Hematopoietic multipotent progenitor cell treated with erythropoietin and hydrocortisone succinate and interleukin-3 and kit ligand, for 6 days (in vitro differentiated cells): Measurements from ENCODE around the gene LAMP5.

Source experiments
- DNase-seq: peaks from one replicate; pipeline ENCODE4 v3.0.0-alpha.2; 2015

The LAMP5 gene, protein sequence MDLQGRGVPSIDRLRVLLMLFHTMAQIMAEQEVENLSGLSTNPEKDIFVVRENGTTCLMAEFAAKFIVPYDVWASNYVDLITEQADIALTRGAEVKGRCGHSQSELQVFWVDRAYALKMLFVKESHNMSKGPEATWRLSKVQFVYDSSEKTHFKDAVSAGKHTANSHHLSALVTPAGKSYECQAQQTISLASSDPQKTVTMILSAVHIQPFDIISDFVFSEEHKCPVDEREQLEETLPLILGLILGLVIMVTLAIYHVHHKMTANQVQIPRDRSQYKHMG

DNA sequence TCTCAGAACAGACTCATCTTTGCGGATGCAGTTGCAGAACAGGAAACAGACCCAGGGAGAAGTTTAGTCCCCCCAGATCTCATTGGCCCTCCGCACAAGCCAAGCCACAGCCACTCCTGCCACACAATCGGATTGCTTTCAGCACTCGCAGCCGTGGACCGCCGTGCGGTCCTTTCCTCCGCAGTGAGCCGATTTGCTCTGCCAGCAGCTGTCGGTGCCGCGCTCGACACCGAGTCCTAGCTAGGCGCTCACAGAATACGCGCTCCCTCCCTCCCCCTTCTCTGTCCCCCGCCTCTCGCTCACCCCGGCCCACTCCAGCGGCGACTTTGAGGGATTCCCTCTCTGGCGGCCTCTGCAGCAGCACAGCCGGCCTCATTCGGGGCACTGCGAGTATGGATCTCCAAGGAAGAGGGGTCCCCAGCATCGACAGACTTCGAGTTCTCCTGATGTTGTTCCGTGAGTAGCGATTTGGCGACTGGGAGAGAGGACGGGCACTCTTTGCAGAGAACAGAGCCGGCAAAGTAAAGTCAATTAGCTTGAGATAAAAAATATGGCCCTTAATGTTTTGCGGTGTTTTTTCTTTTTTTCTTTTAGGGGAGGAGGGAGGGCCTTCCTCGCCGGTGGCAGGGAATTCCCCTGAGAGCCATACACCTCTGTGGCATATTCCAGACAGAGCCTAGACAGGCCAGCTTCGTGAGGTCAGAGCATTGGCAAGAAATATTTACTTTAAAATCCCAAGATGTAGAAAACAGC, at the start of gene LAMP5:
TSS of gene LAMP5 (plus strand) at position 130 of the 753 bp plus-strand sequence. CDS start at position 393, 263 bp downstream.
- peak; percentile 19 for DNase-seq

DNA sequence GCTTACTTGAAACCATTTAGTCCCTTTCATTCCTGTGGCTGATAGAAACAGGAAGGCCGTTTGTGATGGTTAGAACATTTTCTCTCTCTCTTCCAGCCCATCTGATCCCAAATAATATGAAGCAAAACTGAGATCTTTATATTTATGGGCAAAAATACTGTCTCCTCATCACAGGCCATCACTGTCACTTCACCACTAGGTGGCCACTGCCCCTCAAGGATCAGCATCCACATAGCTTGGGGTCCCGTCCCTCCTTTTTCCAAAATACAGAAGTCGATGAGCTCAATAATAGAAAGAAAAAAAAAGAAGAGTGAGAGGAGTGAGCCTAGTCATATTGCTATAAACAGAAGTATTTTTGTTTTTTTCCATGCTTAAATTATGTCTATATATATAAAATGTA, 46.4 kb upstream of the LAMP5 start:
- peak; percentile 31 for DNase-seq

DNA sequence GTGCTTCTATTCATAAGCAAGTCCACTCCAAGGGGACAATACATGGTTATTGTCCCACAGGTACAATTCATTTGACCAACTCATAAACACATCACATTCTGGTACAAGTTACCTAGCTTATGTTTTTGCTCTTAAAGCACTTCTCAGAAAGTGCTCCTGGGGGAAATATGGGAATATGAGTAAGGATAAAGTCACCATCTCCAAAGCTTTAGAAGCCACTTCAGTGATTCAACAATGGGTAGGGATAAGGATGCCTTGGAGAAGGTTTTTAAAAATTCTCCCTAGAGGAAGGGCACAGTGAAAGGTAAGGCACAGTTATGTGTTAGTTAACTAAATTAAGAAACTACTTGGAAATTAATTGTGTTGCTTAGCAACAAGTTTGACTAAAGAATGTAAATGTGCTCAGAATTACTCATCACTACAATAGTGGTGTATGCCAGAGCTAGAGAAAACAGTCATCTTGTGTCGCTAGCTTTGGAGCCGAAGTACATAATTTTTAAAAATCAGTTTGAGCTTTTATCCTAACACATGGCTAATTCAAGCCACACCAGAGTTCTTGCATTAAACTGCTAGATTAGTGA, 39.5 kb upstream of the LAMP5 start:
- no peak for DNase-seq

DNA sequence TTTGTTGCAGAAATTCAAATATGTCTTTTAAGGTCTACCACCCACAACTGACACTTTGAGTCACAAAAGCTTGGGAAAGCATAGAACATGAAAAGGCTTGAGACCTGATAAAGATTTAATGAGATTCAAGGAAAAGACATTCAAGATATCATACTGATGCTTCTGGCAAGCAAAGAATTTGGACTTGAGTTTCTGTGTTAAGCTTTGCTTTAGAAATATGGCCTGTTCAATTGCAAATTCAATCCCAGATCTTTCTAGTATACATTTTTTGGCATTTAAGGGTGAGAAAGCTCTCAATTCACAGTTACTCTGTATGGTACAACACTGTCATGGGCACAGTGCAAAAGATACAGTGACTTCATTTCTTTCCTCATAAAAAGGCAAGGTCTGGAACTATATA, 38.9 kb upstream of the LAMP5 start:
- no peak for DNase-seq

DNA sequence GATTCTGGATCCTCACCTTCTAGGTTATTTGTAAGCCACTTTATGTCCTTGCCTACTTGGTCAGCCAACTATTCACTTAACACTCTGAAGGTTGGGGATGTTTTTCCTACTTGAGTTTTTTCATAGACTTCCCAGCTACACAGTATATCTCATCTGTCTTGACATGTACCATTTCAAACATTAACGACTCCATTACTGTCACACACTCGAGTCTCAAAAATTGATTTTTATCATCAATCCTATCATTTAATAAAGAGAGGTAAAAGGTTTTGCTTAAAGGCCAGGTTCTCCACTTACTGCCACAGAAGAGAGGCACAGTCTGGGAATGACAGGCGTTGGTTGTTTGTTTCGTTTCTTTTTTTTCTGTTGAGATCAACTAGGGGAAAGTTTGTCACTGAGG, 38.2 kb upstream of the LAMP5 start:
- DNase-seq = no peak

DNA sequence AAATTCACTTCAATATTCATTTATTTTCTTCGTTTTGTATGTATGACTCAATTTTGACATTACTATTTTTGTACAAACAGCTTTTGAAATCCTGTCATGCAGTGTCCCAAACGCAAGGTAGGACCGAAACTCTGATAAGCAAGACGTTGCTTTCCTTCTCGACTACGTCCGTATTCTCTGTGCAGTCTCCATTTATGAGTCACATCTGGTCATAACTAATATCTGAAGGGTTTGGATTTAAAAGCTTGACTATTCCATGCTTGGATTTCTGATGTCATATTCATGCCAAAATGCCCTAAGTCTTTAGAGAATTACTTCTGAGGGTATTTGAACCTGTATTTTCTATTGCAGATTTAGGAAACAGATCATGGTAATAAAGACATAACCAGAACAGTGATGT, 37.8 kb upstream of the LAMP5 start:
- no peak for DNase-seq

DNA sequence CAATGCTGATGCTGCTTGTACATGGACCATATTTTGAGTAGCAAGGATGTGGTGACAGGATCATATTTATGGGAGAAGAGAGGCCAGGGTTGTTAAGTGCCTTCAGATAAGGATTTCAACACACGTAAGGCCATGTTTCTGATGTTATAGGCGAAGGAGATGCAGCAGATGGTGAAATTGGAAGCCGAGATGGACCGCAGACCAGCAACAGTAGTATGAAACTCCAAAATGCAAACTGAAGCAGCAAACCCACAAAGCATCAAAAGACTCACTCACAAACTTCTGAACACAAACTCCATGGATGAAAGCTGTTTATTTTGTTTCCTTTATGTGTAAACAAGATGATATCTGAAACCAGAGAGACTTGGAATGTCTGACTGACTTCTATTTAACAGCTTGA, 35.6 kb upstream of the LAMP5 start:
- DNase-seq = no peak

DNA sequence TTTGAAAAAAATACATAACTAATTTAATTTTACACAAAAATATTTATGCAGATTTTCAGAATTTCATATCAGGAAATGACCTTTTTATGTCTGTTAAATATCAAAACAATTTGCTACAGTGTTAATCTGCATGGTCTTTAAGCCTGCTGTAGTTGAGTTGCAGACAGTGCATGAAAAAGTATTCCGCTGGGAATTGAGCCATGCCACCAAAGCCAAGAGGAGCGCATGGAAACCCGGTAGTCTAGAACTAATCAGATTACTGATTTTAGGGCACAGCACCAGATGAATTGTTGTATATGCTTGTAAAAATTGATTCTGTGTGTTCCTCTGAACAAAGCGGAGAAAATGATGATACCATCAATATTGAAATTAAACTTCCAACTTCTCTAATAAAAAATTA, 34.3 kb upstream of the LAMP5 start:
- DNase-seq = no peak

DNA sequence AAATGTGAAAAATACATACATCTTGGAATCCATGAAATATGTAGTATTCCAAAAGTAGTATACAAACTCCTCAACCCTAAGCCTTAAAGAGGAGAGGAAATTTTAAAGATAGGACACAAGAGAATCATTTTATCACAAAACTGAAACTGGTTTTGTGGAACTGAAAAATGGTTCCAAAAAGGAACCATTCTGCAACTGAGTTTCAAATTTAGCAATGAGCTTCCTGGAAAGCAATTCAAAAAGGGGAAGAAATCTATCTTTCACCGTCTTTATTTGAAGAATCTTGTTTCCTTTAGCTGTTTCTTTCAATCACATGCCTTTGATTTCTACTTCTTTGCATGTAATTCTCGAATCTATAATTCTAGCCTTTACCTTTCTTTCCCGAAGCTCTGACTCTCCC, 32.2 kb upstream of the LAMP5 start:
- no peak for DNase-seq

DNA sequence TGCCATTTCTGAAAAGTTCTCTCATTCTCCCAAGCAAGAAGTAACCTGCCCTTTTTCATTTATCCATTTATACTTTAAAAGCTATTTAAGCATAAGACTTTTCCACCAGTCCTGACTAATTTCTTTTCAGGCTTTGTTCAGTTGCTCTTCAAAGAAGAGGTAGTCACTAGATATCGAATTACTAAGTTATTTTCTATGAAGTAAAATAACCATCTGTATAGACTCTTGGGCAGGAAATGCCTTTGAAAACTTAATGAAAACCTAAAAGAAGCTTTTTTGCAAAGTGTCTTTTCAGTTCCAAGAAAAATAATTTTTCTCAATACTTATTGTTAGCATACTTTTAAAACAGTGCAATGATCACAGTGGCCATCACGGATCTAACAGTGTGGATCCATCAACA, 31.3 kb upstream of the LAMP5 start:
- no peak for DNase-seq

DNA sequence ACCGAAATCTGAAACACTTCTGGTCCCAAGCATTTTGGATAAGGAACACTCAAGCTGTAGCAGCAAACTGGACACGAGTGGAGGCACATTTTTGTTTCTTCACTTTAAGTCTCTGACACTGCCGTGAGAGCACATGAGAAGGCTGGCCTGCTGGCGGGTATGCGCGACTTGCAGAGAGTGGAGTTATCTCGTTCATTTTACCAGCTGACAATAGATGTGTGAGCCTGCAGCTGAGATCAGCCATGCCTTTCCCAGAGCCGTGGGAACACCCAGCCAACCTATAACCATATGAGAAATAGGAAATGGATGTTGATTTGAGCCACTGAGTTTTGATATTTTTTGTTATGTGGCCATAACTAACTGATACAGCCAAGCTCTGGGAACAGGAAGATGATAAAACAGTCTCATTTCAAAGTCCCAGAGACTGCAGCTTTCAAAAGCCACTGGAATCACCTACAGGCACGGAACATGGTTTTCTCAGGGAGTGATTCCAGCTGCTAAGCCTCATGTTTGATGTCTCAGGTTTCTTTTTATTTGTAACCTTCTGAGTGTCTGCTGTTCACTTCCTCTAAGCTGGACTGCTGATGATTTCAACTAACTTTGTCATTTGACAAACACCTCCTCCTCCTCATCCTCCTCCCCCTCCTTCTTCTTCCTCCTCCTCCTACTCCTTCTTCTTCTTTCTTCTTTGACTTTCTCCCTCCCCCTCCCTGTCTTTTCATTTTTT, 28.6 kb upstream of the LAMP5 start:
- no peak for DNase-seq

DNA sequence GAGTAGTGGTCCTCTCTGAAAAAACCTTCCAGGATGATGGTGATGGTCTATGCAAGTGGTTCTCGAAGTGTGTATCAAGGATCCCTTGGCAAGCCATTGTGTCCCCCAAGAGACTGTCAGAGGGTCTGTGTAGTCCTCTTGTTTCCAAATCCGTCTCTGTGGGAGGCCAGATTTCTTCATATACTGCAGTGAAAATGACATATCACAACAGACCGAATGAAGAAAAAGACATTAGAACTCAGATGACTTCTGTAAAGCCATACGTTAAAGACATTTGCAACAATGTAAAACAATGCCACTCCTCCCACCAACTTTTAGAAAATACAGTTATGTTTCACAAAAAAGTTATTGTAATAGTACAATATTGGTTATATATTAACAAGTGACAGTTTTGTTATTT, 27.2 kb upstream of the LAMP5 start:
- no peak for DNase-seq

DNA sequence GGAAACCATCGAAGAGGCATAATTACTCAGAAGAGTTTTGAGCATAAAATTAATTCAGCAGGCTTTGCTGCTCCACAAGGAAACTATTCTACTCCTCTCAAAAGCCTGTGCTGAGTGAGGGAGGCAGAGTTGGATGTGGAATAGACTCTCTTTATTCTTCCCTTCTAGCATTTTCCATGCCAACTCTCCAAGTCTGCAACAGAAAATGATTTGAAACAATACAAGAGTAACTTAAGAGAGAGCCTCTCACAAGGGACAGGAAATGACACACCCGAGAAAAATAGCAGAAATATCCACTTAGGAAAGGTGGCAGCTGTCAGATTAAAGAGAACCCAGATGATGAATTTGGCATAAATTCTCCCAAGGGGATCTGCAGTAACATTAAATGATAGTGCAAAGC, 26.3 kb upstream of the LAMP5 start:
- no peak for DNase-seq

DNA sequence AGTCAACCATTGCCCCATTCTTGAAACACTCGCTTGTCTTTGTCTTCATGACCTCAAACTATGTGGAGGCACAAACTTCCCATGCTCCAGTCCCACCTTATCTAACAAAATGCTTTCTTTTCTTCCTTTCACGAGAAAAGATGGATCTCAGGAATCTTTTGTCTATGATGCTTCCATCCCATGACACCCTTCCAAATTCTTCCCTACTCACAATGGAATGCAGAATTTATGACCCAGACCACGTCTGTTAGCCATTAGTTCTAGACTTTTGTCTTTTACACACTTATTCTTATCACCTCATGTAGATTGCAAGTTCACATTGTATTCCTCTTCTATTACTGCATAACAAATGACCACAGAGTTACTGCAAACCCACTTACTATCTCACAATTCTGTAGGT, 24.2 kb upstream of the LAMP5 start:
- DNase-seq = no peak

DNA sequence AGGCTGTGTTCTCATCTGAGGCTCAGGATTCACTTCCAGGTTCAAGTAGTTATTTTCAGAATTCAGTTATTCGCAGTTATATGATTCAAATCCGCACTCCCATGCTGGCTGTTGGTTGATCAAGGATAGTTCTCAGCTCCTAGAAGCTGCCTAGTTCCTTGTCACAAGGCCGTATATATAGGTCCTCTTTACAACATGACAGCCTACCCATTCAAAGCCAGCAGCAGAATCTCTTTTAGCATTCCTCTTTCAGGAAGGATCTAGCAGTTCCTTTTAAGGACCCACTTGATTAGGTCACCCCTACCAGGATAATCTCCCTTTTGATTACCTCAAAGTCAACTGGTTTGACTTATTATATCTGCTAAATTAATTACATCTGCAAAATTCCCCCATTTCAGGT, 23.8 kb upstream of the LAMP5 start:
- no peak for DNase-seq

DNA sequence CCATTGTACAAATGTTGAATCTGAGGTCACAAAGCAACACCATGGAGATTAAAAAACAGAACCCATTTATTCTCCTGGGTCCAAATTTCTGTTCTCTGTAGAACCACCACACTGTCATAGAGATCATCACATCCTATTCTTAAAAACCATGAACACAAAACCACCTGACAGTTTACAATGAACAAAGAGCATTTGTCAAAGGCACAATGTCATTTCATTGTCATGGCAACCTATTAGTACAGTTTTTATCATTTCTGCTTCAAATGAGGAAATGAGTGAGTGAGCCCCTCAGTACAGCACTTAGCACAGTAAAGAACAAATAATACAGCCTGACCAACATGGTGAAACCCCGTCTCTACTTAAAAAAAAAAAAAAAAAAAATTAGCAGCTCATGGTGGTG, 23.1 kb upstream of the LAMP5 start:
- DNase-seq = no peak

DNA sequence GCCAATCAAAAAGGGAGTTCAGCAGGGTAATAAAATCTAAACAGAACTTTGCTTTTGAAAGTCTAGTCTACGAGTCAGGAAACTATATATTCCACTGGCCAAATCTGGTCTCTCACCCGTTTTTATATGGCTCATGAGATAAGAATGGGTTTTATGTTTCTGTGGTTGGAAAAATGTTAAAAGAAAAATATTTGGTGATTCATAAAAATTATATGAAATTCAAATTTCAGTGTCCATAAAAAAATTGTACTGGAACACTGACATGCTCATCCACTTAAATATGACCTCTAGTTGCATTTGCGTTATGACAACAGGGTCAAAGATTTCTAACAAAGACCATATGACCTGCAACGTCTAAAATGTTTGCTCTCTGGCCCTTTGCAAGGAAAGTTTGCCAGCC, 22.3 kb upstream of the LAMP5 start:
- DNase-seq = no peak

DNA sequence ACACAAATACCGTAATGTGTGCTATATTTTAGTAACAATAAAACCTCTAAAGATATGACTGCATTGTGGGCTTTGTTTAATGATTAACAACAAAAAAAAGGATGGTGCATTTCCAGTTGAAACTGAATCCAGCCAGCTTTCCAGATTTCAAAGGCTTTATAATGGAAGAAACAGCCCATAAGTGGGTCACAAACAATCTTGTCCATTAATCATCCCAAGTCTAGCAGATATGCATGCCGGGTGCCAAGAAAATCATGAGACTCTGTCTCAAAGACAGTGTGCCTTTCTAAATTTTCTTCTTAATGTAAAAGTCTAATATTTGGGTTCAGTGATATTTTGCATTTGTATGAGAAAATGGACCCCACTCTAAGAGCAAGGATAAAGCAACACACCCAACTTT, 20.6 kb upstream of the LAMP5 start:
- no peak for DNase-seq

DNA sequence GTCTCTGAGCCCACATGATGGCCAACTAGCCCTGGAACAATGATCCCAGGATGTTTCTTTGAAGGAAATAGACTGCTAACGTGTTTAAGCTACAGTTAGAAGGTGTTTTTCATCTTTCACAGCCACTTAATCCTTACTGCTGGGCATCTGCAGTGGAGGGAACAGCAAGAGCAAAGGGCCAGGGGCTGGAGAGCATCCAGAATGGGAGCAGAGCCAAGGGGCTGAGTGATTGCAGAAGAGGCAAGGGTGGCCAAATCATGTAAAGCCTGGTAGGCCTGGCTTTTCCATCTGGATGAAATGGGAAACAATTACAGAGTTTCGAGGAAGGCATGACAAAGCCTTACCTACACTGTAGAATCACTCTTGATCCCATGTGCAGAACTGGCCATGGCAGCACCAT, 18.7 kb upstream of the LAMP5 start:
- no peak for DNase-seq

DNA sequence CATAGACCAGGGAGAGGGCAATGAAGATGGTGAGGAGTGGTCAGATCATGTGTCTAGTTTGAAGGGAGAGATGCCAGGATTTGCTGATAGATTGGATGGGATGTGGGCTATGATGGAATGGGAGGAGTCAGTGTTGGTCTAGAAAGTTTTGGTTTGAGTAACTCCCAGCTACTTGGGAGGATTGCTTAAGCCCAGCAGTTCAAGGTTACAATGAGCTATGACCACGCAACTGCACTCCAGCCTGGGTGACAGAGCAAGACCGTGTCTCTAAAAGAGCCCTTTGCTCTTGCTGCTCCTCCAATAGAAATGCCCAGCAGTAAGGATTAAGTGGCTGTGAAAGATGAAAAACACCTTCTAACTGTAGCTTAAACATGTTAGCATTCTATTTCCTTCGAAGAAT, 18.2 kb upstream of the LAMP5 start:
- DNase-seq = no peak

DNA sequence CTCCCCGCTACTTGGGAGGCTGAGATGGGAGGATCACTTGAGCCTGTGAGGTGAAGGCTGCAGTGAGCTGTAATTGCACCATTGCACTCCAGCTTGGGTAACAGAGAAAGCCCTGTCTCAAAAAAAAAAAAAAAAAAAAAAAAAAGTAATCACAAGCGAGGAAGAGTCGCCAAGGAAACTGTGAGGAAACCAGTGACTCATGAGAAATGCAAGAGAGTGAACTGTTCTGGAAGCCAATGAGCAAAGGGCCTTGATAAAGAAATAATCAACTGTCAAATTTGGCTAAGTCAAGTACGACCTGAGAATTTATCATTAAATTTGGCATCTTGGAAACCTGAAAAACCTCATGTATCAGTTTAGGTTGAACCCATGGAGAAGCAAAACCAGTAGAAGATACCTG, 16.1 kb upstream of the LAMP5 start:
- DNase-seq = no peak

DNA sequence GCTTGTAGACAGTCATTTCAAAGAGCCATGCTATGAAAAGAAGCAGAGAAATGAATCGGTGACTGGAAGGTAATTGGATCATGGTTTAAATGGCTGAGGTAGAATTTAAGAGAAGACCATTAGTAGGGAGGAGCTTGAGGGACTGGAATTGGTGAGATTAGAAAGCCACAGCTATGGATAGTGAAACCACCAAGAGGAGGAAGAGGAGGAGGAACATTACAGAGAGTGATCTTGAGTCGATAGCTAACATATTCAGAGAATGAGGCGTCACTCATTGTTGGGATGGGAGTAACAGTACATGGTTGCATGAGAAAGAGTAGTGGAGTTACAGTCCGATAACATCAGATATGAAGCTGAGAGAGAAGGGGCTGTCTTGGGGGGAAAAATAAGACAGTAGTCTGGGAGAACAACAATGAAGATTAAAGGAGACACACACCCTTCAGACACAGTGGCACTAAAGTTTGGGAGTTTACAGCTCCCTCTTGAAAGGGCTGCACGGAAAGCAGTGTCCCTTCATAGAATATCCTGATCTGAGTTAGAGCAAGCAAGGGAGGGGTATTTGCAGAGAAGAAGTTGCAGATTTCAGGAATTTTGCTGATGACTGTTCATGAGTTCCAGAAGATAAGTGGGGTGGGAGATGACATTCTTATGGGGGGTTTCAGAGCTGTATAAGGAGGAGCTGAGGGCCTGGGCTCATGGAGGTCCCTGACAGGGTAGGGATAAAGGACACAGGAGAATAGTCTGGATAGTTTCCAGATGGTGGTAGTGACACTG, 15.1 kb upstream of the LAMP5 start:
- no peak for DNase-seq

DNA sequence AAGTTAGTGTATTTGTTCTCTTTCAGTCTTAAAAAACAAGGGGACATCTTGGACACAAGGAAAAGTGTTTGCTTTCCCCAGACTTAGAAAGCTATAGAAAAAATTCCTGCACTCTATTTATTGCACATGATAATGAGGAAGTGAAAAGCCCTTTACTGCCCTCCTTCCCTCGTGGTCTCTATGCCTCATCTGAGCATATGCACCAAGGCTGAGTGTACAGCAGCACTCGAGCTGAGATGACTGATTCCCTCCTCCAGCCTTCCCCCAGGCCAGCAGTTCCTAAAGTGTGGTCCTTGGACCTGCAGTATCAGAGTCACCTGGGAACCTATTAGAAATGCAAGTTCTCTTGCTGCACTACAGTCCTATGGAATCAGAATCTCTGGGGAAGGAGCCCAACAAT, 14.3 kb upstream of the LAMP5 start:
- no peak for DNase-seq
